Epithelial cell of esophagus (primary cell): ENCODE measurements around the gene DTNBP1.

Experiments used
- DNase-seq: peaks from one replicate; pipeline ENCODE4 v3.0.0; 2010; ENCODE audit warnings: low read depth
- H3K4me3 ChIP-seq: 2 replicates; pipeline ENCODE4 v1.5.1; 2011; ENCODE audit warnings: mild to moderate bottlenecking, low read length, control low read depth
- TF ChIP-seq, protein P1 (sequence below): IDR thresholded peaks from 2 replicates; pipeline ENCODE4 v1.5.1; 2011; ENCODE audit warnings: low read depth, mild to moderate bottlenecking, low read length, control low read depth, inconsistent platforms; ENCODE audit not compliant: insufficient read depth; ENCODE audit errors: missing control alignments

DTNBP1 gene

DNA sequence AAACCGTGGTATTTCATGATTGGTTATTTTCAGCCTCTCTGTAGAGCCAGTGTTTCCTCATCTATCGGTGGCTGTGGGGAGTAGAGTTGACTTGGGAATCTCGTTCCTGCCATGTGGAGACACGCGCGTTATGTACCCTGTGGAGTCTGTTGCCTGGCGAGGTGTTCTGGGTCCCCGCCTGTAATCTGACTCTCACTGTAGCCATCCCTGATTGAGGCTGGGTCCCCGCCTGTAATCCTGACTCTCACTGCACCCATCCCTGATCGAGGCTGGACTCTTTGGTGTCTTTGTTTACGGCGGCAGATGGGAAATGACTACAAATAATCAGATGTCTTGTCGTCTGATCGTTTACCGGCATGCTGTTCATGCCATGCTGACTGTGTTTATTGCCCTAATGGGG, 153.9 kb downstream of the DTNBP1 start:
- TF ChIP-seq, protein P1, sequence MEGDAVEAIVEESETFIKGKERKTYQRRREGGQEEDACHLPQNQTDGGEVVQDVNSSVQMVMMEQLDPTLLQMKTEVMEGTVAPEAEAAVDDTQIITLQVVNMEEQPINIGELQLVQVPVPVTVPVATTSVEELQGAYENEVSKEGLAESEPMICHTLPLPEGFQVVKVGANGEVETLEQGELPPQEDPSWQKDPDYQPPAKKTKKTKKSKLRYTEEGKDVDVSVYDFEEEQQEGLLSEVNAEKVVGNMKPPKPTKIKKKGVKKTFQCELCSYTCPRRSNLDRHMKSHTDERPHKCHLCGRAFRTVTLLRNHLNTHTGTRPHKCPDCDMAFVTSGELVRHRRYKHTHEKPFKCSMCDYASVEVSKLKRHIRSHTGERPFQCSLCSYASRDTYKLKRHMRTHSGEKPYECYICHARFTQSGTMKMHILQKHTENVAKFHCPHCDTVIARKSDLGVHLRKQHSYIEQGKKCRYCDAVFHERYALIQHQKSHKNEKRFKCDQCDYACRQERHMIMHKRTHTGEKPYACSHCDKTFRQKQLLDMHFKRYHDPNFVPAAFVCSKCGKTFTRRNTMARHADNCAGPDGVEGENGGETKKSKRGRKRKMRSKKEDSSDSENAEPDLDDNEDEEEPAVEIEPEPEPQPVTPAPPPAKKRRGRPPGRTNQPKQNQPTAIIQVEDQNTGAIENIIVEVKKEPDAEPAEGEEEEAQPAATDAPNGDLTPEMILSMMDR = no peak
- DNase-seq = no peak
- no peak overlapping the region for H3K4me3 ChIP-seq

DNA sequence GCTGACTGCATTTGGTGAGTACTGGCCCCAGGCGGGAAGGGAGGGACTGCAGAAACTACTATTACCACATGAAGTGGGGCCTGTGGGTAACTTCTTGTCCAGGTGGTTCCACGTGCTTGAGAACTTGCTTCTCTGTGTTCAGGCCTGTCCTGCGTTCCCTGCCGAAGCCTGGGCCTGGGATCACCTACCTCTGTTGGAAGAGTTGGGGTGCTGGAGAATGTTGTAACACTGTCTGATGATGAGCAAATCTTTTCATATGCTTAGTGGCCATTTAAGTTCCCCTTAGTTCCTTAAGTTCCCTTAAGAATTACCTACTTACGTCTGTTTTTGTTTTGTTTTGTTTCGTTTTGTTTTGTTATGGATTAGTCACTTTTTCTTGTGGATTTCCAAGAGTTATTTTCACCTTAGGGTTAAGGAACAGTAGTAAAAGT, 154.4 kb downstream of the DTNBP1 start:
- no peak for DNase-seq
- TF ChIP-seq, protein P1 = no peak
- no peak overlapping the region for H3K4me3 ChIP-seq

DNA sequence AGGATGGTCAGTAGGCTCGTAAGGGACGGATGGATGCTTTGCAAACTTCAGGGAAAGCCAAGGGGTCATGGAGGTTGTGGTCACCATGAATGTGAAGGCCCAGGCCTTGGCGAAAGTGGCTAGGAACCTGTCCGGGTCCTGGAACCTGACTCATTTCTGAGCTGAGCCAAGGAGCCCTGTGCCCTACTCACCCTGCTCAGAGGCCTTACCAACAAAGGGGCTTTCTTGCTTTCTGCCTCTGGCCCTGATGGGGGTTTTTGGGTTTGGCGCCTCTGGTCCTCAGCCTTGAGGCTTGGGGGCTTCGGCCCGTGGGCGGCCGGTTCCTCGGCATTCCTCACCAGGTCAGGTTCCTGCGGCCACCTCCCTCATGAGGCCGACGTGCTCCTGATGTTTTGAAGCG, 155.1 kb downstream of the DTNBP1 start:
- TF ChIP-seq, protein P1 = no peak
- no peak for DNase-seq
- H3K4me3 ChIP-seq = no peak overlapping the region

DNA sequence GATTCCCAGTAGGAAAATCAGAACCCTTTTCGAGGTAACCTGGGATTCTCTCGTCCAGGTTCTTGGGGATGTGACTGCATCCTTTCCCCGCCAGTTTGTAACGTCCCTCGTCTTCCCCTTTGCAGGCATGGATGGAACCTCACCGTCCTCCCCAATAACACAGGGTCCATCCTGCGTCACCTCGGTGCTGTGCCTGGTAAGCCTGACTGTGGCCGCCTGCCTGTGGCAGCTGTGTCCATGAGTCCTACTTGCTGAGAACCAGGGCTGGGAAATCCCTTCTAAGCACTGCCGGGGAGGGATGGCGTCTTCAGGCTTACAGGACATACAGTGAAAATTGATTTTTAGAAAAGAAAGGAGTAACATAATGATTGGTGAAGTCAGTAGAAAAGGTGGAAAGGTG, 155.6 kb downstream of the DTNBP1 start:
- TF ChIP-seq, protein P1 = no peak
- H3K4me3 ChIP-seq = no peak overlapping the region
- DNase-seq = no peak

DNA sequence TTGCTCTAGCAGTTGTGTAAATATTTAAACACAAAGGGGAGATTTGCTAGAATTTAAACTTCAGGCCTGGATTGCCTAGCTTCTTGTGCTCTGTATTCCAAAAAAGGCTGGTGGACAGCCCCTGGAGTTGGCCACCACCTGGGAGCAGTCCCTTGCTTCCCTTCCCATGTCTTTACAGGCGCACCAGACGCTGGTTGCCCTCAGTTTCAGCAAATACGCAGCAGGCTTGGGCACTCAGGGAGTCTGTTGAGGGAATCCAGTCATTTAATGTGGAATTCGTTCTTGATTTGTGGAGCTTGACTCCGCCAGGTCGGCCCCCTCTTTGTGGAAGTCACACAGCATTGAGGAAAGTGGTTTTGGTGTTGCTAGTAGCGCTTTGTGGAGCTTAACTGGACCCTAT, 156.8 kb downstream of the DTNBP1 start:
- H3K4me3 ChIP-seq = no peak overlapping the region
- TF ChIP-seq, protein P1 = no peak
- DNase-seq = no peak

DNA sequence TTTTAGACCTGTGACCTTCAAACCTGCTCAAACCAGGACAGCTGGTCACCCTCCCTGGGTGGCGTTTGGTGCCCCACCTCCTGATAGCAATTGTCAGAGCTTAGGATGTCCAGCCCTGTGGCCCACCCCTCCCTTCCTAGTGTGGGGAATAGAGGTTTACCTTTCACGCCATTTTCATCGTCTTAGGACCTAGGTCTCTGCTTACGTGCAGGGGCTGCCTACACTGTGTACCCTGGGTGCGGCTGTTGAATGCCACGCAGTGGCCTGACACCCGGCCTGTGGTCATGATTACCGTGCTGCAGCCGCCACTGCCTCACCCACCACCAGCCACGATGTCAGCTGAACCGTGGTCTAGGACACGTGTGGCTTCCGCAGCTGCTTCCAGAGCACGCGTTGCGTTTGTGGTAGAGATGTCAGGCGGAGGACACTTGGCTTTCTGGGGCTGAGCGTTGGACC, 157.3 kb downstream of the DTNBP1 start:
- DNase-seq = no peak
- TF ChIP-seq, protein P1 = no peak
- H3K4me3 ChIP-seq = no peak overlapping the region

DNA sequence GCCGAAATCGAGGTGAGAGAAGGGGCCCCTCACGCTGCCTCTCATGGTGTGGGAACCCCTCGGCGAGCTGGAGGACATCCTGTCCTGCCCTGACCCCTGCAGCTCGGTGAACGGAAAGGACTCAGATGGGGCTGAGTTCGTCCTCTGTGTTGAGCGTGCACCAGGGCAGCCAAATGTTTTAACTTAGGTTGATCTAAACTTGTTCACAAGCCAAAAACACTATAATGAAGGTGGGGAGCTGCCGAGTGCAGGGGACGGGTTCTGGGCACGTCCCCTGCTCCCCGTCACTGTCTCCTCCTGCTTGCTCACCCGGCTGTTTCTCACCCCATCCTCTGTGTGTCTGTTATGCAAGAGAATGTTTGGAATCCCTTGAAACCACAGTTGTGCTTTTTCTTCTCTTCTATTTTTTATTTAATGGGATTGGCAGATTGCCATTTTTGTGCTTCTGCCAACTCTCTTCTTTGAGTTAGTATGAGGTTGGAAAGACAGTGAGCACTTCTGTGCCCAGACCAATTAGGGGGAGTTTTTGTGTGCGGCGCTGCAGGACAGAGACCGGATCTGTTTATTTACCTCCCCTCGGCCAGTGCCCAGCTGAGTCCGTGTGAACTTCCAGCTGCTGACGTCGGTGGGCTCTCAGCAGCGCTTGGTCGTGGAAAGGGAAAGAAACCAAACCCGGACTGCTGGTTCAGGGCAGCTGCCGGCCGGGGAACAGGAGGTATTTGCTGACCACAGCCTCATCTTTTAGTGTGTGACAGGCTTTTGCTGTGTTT, 158.1 kb downstream of the DTNBP1 start:
- no peak overlapping the region for H3K4me3 ChIP-seq
- DNase-seq = peak; percentile 64
- TF ChIP-seq, protein P1 = no peak
